ENCODE results near the gene OR6B3.

Gene OR6B3

DNA sequence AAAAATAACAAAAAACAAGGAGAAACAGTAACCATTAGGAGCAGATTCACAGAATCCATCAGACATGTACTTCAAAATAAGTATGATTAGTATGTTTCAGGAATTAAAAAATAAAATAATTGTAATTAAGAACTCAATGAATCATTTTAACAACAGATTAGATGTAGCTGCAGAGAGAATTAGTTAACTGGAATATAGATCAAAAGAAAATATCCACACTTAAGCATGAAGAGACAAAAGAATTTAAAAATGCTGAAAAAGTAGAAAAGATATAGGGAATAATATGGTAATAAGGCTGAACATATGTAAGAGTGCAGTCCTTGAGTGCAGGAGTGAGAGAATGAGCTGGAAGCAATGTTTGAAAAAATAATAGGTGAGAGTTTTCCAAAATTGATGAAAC lies 24.1 kb upstream of the OR6B3 start:
- TF ChIP-seq, protein P1, sequence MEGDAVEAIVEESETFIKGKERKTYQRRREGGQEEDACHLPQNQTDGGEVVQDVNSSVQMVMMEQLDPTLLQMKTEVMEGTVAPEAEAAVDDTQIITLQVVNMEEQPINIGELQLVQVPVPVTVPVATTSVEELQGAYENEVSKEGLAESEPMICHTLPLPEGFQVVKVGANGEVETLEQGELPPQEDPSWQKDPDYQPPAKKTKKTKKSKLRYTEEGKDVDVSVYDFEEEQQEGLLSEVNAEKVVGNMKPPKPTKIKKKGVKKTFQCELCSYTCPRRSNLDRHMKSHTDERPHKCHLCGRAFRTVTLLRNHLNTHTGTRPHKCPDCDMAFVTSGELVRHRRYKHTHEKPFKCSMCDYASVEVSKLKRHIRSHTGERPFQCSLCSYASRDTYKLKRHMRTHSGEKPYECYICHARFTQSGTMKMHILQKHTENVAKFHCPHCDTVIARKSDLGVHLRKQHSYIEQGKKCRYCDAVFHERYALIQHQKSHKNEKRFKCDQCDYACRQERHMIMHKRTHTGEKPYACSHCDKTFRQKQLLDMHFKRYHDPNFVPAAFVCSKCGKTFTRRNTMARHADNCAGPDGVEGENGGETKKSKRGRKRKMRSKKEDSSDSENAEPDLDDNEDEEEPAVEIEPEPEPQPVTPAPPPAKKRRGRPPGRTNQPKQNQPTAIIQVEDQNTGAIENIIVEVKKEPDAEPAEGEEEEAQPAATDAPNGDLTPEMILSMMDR (IDR thresholded peaks at IDR 0.05; ENCODE audit: insufficient read depth, low read depth, low read length, missing control alignments), result no peak

DNA sequence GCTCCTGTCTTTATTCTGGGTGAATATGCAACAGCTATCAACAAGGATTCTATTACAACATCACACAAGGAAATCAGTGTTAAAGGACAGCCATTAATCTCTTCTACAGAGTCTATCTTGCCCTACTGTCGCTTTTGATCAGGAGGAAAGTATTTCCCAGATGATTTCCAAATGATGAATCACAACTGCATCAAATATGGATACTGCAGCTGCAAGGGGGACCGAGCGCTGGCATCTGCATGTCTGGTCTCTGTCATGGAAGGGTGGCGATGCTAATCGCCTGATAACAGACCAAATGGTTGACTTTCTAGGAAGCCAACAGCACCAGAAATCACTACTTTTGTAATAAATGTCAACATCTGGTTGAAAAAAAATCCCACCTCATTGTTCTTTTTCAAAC lies 21.2 kb upstream of the OR6B3 start:
- TF ChIP-seq, protein P1 (IDR thresholded peaks at IDR 0.05; ENCODE audit: insufficient read depth, low read depth, low read length, missing control alignments), result no peak
- DNase-seq (ENCODE audit: low read depth), result no peak
- no peak overlapping the region for H3K4me3 ChIP-seq (ENCODE audit: low read length)

More for the DNA sequence above, 24.1 kb upstream of the OR6B3 start:
- no peak for DNase-seq (ENCODE audit: low read depth)
- no peak overlapping the region for H3K4me3 ChIP-seq (ENCODE audit: low read length)

DNA sequence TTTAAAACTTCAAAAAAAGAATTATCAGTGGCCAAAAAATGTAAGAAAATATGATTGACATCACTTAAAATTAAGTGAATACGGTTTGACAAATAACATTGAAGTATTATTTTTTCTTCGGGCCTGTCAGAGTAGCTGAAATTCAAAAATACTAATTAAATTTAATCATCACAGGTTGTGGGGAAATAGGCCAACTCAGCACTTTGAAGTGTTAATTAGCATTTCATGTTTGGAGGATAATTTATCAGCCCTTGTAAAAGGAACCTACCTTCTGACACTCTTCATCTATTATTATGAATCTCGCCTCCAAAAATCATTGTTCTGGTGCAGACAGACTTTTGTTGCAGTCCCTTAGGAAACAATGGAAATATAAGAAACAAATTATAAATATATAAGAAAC lies 17.6 kb upstream of the OR6B3 start:
- no peak for DNase-seq (ENCODE audit: low read depth)
- H3K4me3 ChIP-seq (ENCODE audit: low read length), result no peak overlapping the region
- TF ChIP-seq, protein P1 (IDR thresholded peaks at IDR 0.05; ENCODE audit: insufficient read depth, low read depth, low read length, missing control alignments), result no peak

DNA sequence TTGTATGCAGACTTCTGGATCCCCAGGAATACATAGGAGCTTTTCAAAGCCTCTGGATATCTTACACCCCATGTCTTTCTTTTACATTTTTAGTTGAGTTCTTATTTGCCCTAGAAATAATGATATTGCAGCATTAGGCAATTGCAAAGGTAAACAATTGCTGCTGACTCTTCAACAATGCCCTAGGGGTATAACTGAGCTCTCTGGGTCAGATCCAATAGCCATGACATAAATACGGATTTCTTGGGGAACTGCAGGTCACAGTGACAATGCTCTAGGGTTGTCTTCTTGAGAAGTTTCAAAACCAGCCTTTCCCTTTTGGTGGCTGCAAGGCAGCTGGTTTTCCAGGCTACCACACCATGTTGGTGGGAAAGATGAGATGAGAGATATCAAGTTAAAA lies 16.5 kb upstream of the OR6B3 start:
- no peak overlapping the region for H3K4me3 ChIP-seq (ENCODE audit: low read length)
- DNase-seq (ENCODE audit: low read depth), result peak; percentile 63
- TF ChIP-seq, protein P1 (IDR thresholded peaks at IDR 0.05; ENCODE audit: insufficient read depth, low read depth, low read length, missing control alignments), result no peak

DNA sequence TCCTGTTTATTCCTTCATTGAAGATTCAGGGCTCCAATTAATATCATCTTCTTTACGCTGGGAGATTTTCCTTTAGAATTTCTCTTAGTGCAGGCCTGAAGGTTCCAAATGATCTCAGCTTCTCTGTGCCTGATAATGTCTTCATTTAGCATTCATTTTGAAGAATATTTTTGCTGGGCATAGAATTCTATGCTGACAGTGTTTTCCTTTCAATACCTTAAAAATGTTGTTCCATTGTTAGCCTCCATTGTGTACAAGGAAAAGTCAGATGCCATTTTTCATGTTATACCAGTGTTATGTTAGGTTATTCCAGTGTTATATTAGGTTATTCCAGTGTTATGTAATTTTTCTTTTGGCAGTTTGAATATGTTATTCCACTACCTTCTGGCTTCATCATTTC lies 14.9 kb upstream of the OR6B3 start:
- TF ChIP-seq, protein P1 (IDR thresholded peaks at IDR 0.05; ENCODE audit: insufficient read depth, low read depth, low read length, missing control alignments), result no peak
- no peak for DNase-seq (ENCODE audit: low read depth)

DNA sequence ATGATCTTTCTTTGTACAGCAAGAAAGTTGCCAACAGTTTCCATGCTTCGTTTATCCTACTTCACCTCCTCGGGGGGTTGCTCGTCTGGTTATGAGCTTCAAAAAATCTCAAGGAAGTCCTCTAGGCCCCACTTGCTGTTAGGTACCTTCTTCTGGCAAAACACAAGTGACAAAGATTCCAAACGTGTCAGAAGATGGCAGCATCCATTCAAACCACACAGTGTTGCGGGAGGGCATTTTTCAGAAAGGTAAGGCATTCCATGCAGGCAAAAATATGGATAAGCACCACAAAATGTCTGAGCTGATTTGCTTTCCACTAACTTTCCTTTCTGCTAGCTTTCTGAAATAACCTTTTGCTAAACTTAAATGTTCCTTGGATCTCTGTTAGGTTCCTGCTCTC lies 13.2 kb upstream of the OR6B3 start:
- no peak overlapping the region for H3K4me3 ChIP-seq (ENCODE audit: low read length)
- TF ChIP-seq, protein P1 (IDR thresholded peaks at IDR 0.05; ENCODE audit: insufficient read depth, low read depth, low read length, missing control alignments), result no peak
- DNase-seq (ENCODE audit: low read depth), result no peak

More for the DNA sequence above, 14.9 kb upstream of the OR6B3 start:
- H3K4me3 ChIP-seq (ENCODE audit: low read length), result no peak overlapping the region

DNA sequence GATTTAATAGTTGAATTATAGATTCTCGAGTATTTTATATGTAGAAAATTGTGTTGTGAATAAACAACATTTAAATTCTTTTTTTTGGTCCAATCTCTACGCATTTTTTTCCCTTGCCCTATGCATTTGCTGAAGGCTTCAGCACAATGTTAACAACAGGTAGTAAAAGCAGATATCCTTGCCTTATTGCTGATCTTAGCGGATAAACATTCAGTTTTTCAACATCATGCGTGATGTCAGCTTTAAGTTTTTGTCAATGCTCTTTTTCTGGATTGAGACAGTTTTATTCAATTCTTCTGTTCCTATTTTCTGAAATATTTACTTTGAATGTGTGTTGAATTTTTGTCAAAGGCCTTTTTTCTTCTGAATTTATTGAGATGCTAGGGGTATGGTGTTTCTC lies 11.6 kb upstream of the OR6B3 start:
- H3K4me3 ChIP-seq (ENCODE audit: low read length), result no peak overlapping the region
- TF ChIP-seq, protein P1 (IDR thresholded peaks at IDR 0.05; ENCODE audit: insufficient read depth, low read depth, low read length, missing control alignments), result no peak

More for the DNA sequence above, 11.6 kb upstream of the OR6B3 start:
- DNase-seq (ENCODE audit: low read depth), result no peak
